Heart left ventricle (tissue), 16 donors: ENCODE data around the gene ASXL2. TPM values are rescaled to one million over a fixed set of nuclear protein-coding genes. Genes with fewer than 3 reads are reported as not detected.
A peak's percentile ranks its signal among the peaks of the same experiment; 100 is the strongest.

Source experiments
- ATAC-seq, 4 donors: fragments of 200-7000 bp; cut with Tn5 transposase; one replicate each; pipeline ENCODE4 v1.9.1; 2020 to 2022; ENCODE audit warnings: moderate library complexity in 4 of 4, mild to moderate bottlenecking in 3 of 4, moderate number of reproducible peaks in 1 of 4
- DNase-seq, 5 donors: peaks; one replicate each; pipeline ENCODE4 v3.0.0-alpha.2; 2020
- H3K27ac ChIP-seq, 12 donors: fragments of 200-600 bp; sonication (generic) in 4 of 12; one replicate each; pipeline versions ENCODE4 v1.5.0 to v1.8.0; 2016 to 2022; ENCODE audit warnings: mild to moderate bottlenecking in 2 of 12
- H3K27me3 ChIP-seq, 9 donors: fragments of 200-600 bp; sonication (generic) in 2 of 9; one replicate each; pipeline versions ENCODE4 v1.5.1 to v1.8.0; 2016 to 2022; ENCODE audit warnings: mild to moderate bottlenecking in 3 of 9
- H3K36me3 ChIP-seq, 9 donors: fragments of 200-600 bp; sonication (generic) in 2 of 9; one replicate each; pipeline versions ENCODE4 v1.5.0 to v1.8.0; 2018 to 2022; ENCODE audit warnings: mild to moderate bottlenecking in 2 of 9
- H3K4me1 ChIP-seq, 12 donors: fragments of 200-600 bp; sonication (generic) in 4 of 12; one replicate each; pipeline versions ENCODE4 v1.5.0 to v1.8.0; 2016 to 2022; ENCODE audit warnings: mild to moderate bottlenecking in 3 of 12
- H3K4me3 ChIP-seq, 12 donors: fragments of 200-600 bp; sonication (generic) in 4 of 12; one replicate each; pipeline versions ENCODE4 v1.5.0 to v1.8.0; 2017 to 2022; ENCODE audit warnings: mild to moderate bottlenecking in 9 of 12, moderate library complexity in 4 of 12
- H3K9me3 ChIP-seq, 12 donors: fragments of 200-600 bp; sonication (generic) in 4 of 12; one replicate each; pipeline versions ENCODE4 v1.5.0 to v1.8.0; 2016 to 2022; ENCODE audit warnings: mild to moderate bottlenecking in 1 of 12
- CTCF ChIP-seq, 12 donors: fragments of 200-600 bp; sonication (generic) in 4 of 12; IDR thresholded peaks; one replicate each; pipeline versions ENCODE4 v1.5.0 to v1.8.0; 2018 to 2022; ENCODE audit warnings: antibody characterized with exemption in 12 of 12, mild to moderate bottlenecking in 5 of 12
- POLR2A ChIP-seq, 2 donors: fragments of 450-650 bp; IDR thresholded peaks; one replicate each; pipeline ENCODE4 v1.6.1; 2017; ENCODE audit warnings: antibody characterized with exemption in 2 of 2, mild to moderate bottlenecking in 2 of 2, moderate library complexity in 2 of 2
- WGBS, 4 donors: extraction: QIAGEN DNeasy Blood & Tissue Kit in 2 of 4; methylation state at CpG; one replicate each; pipeline versions ENCODE4 v1.1.5 to v1.1.7; 2013 to 2018; 5-methylcytosine and 5-hydroxymethylcytosine counted together
- intact Hi-C, 10 donors: fragments of 100-400 bp; cut with DNase I; formaldehyde crosslinking; loops; one replicate each; pipeline versions ENCODE4 v1.11.1 to v1.14.2; 2022
- polyA plus RNA-seq, 2 donors: library from polyadenylated mRNA; stranded (reverse); fragments of 200-250 nt; gene quantifications; one replicate each; pipeline ENCODE4 v1.2.3, GENCODE V29; 2013
- total RNA-seq, 9 donors: library from RNA; depleted of rRNA in 2 of 9; stranded (reverse); fragments of >200 nt in 2 of 9; fragmentation: NEBNext Ultra II Directional in 3 of 9; extraction: Animal tissue kit (Norgen Biotek cat#: 25700) in 3 of 9; gene quantifications; one replicate each; pipeline versions ENCODE4 v1.1.0 to v1.2.4, GENCODE V29; 2016 to 2023
- donor health status: ischemic (EF 13 %, LVEDD 7.1; RV severe dilation, severe dysfunction).
- donor health status: healthy with polysubstance abuse.
- donor health status: DM: no; HTN: yes; CAD: no.
- donor health status: DM: no; HTN: no; CAD: no.
- donor health status: ischemic (EF 25% LVEDD 6.9; RV normal size, moderate dysfunction).
- donor health status: ischemic (EF 25% LVEDD 5.7; RV mildly dilated, moderate dysfunction).
- donor health status: healthy.
- donor health status: DM: yes; HTN: yes; CAD: no.
- donor health status: ischemic (EF 35%, LVEDD 5.7; RV mildly dilated, moderate dysfunction).
- donor health status: nonischemic (EF 11% LVEDD 7.7; RV severe dilation, severe dysfunction).
- donor health status: DM: yes; HTN: yes; CAD: no.
- donor health status: PGD.
- donor health status: ischemic (EF 29% LVEDD 5.4; RV normal size, mild dysfunction).
- donor health status: nonischemic (EF 23%, LVEDD 6.1; RV moderate dilation, normal function).

ASXL2 gene
- total and polyA plus RNA-seq, 11 donors, result 1.9 to 35.3 (median 23.0) TPM

GRCh38 chr2:25821225-25822056, 56.8 kb downstream of the ASXL2 start:
- H3K4me1 ChIP-seq, result peaks cover 0 to 48% (median 0%) of the 10 kb centered on the region in 12 donors
- WGBS, 4 donors, result 90 to 94% (median 91%) methylated on average over 9 of the region's 9 CpGs
- intact Hi-C loops, result no loop called here
- peak overlapping the region in 9 of 12 donors; percentile 29 to 52 (median 40) for H3K4me3 ChIP-seq
- TF ChIP-seq CTCF (IDR thresholded peaks at IDR 0.05), result no peak
- TF ChIP-seq POLR2A (IDR thresholded peaks at IDR 0.05), result no peak
- no peaks in the 10 kb centered on the region for H3K27me3 ChIP-seq
- no peaks in the 10 kb centered on the region for H3K9me3 ChIP-seq
- no peaks in the 10 kb centered on the region for H3K36me3 ChIP-seq
- DNase-seq (no peak), ATAC-seq (no peak)
- peak overlapping the region in 1 of 12 donors; percentile 24 for H3K27ac ChIP-seq

DNA sequence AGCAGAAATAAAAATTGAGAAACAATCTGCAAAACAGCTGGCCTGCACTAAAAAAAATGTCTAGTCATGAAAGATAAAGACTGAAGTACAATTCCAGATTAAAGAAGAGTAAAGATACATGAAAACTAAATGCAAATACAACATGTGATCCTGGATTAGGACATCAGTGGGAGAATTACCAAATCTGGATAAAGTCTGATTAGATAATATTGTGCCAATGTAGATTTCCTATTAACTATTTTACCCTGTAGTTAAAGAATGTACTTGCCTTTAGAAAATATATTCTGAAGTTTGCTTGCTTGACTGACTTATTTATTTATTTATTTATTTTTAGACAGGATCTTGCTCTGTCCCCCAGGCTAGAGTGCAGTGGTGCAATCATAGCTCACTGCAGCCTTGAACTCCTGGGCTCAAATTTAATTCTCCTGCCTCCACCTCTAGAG, 58.7 kb downstream of the ASXL2 start:
- ATAC-seq, result no peak

DNA sequence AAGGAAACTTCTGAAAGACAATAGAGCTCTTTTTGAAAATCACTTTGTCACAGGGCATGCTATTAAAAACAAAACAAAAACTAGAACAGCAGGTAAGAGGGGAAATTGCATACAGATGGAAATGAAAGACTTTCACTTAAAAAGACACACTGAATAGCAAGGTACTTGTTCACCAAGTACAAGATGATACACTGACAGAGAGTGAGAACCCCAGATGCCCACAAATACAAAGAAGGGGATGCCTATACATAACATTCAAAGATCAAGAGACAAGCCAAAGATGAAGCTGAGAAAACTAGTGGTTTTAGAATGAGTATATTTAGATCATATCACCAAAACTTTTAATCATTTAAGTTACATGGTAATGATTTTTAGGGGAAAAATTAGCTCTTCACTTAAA, 60.7 kb downstream of the ASXL2 start:
- ATAC-seq, result no peak
- Histone ChIP-seq H3K4me3 (no peak overlapping the region), H3K27ac (no peak overlapping the region), H3K9me3 (no peaks in the 10 kb centered on the region), H3K36me3 (no peaks in the 10 kb centered on the region), H3K27me3 (no peaks in the 10 kb centered on the region), H3K4me1 (peaks cover 0 to 47% (median 4%) of the 10 kb centered on the region in 12 donors)
- intact Hi-C loops, result no loop called here
- TF ChIP-seq CTCF (IDR thresholded peaks at IDR 0.05), result no peak
- TF ChIP-seq POLR2A (IDR thresholded peaks at IDR 0.05), result no peak
- no peak for DNase-seq

More for the DNA sequence above, 58.7 kb downstream of the ASXL2 start:
- no peak overlapping the region for H3K4me3 ChIP-seq
- H3K36me3 ChIP-seq, result no peaks in the 10 kb centered on the region
- no peaks in the 10 kb centered on the region for H3K9me3 ChIP-seq
- intact Hi-C loops, result no loop called here
- H3K27ac ChIP-seq, result no peak overlapping the region
- DNase-seq, result no peak
- H3K4me1 ChIP-seq, result peaks cover 0 to 46% (median 0%) of the 10 kb centered on the region in 12 donors
- no peaks in the 10 kb centered on the region for H3K27me3 ChIP-seq
- no peak for TF ChIP-seq CTCF (IDR thresholded peaks at IDR 0.05)
- no peak for TF ChIP-seq POLR2A (IDR thresholded peaks at IDR 0.05)

GRCh38 chr2:25817006-25817405, 61.3 kb downstream of the ASXL2 start:
- Histone ChIP-seq H3K4me3 (no peak overlapping the region), H3K4me1 (peaks cover 0 to 46% (median 5%) of the 10 kb centered on the region in 12 donors), H3K27ac (no peak overlapping the region), H3K27me3 (no peaks in the 10 kb centered on the region), H3K36me3 (no peaks in the 10 kb centered on the region), H3K9me3 (no peaks in the 10 kb centered on the region)
- no peak for TF ChIP-seq POLR2A (IDR thresholded peaks at IDR 0.05)
- no peak for TF ChIP-seq CTCF (IDR thresholded peaks at IDR 0.05)
- WGBS, 4 donors, result 87 to 93% (median 91%) methylated on average over 3 of the region's 3 CpGs
- ATAC-seq (no peak), DNase-seq (no peak)
- intact Hi-C loops, result no loop called here
